ENCODE results near the gene HS2ST1.

- TF ChIP-seq CTCF (IDR thresholded peaks at IDR 0.05): no peak
- no peak for TF ChIP-seq POLR2A (IDR thresholded peaks at IDR 0.05)
These were observed 62.2 kb downstream of the HS2ST1 start for GRCh38 chr1:86976664-86977063.

All from breast epithelium (tissue), 3 donors.